WERI-Rb-1 (cell line): ENCODE measurements around the gene TANC1.

Source experiments
- DNase-seq: peaks from one replicate; pipeline ENCODE4 v3.0.0-alpha.2; 2020
- H3K27ac ChIP-seq: fragments of 250-450 bp; sonication (Bioruptor Pico); 2 replicates; pipeline ENCODE4 v1.5.1; 2020; ENCODE audit warnings: mild to moderate bottlenecking, moderate library complexity
- H3K27me3 ChIP-seq: fragments of 250-450 bp; sonication (Bioruptor Pico); 2 replicates; pipeline ENCODE4 v1.5.1; 2021; ENCODE audit warnings: mild to moderate bottlenecking, low read depth, moderate library complexity; ENCODE audit not compliant: insufficient read depth, severe bottlenecking
- H3K36me3 ChIP-seq: fragments of 250-450 bp; sonication (Bioruptor Pico); 2 replicates; pipeline ENCODE4 v1.5.1; 2020; ENCODE audit warnings: mild to moderate bottlenecking, moderate library complexity
- H3K4me3 ChIP-seq: 2 replicates; pipeline ENCODE4 v1.5.1; 2011; ENCODE audit warnings: low read depth, mild to moderate bottlenecking, control low read depth, low read length
- H3K9me3 ChIP-seq: fragments of 250-450 bp; sonication (Bioruptor Pico); 2 replicates; pipeline ENCODE4 v1.5.1; 2021; ENCODE audit warnings: mild to moderate bottlenecking, moderate library complexity; ENCODE audit not compliant: severe bottlenecking
- TF ChIP-seq, protein P1 (sequence below): IDR thresholded peaks from 2 replicates; pipeline ENCODE4 v1.5.1; 2011; ENCODE audit warnings: low read depth, mild to moderate bottlenecking, control low read depth, inconsistent platforms, low read length

Gene TANC1

DNA sequence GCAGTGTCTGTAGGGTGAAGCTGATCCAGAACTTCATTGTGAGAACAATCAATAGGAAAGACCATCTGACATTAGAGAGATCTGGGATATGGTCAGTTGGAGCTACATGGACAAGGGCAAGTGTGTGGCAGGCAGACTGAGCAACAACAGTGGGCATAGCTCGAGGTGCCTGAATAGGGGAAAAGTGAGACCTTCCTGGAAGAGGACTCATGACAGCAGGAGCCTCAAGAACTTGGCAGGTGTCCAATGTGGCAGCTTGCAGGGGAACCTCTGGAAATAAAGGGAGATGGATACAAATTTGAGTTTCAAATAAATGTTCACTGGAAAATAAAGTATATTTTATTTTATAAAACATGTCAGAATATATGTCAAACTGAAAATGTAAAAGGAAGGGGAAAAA lies 117.9 kb downstream of the TANC1 start:
- DNase-seq: no peak

DNA sequence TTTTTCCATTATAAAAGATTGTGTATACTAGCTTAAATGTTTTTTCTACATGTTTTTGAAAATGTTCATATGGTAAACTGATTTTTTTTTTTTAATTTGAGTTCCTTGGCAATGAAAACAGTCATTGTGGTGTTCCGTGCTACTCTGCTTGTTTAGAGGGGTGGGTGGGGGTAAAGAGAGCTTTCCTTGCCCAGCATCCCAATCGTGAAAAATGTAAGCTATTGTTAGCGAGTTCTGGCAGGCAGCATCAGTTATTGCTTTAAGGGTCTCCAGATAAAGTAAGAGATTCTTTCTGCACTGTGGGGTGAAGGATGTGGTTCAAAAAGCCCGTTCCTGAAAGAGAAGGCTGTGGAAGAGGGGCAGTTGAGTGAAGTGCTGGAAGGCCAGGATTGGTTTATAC lies 118.4 kb downstream of the TANC1 start:
- no peak overlapping the region for H3K4me3 ChIP-seq
- H3K27ac ChIP-seq: no peak overlapping the region
- H3K9me3 ChIP-seq: no peaks in the 10 kb centered on the region
- H3K27me3 ChIP-seq: no peaks in the 10 kb centered on the region
- TF ChIP-seq, protein P1, sequence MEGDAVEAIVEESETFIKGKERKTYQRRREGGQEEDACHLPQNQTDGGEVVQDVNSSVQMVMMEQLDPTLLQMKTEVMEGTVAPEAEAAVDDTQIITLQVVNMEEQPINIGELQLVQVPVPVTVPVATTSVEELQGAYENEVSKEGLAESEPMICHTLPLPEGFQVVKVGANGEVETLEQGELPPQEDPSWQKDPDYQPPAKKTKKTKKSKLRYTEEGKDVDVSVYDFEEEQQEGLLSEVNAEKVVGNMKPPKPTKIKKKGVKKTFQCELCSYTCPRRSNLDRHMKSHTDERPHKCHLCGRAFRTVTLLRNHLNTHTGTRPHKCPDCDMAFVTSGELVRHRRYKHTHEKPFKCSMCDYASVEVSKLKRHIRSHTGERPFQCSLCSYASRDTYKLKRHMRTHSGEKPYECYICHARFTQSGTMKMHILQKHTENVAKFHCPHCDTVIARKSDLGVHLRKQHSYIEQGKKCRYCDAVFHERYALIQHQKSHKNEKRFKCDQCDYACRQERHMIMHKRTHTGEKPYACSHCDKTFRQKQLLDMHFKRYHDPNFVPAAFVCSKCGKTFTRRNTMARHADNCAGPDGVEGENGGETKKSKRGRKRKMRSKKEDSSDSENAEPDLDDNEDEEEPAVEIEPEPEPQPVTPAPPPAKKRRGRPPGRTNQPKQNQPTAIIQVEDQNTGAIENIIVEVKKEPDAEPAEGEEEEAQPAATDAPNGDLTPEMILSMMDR: no peak
- DNase-seq: no peak
- H3K36me3 ChIP-seq: no peaks in the 10 kb centered on the region; the same call in 1 of the 2 replicates

More for the DNA sequence above, 117.9 kb downstream of the TANC1 start:
- TF ChIP-seq, protein P1: no peak
- H3K27ac ChIP-seq: no peak overlapping the region
- H3K27me3 ChIP-seq: no peaks in the 10 kb centered on the region
- H3K9me3 ChIP-seq: no peaks in the 10 kb centered on the region
- H3K4me3 ChIP-seq: no peak overlapping the region
- no peaks in the 10 kb centered on the region; the same call in 1 of the 2 replicates for H3K36me3 ChIP-seq

DNA sequence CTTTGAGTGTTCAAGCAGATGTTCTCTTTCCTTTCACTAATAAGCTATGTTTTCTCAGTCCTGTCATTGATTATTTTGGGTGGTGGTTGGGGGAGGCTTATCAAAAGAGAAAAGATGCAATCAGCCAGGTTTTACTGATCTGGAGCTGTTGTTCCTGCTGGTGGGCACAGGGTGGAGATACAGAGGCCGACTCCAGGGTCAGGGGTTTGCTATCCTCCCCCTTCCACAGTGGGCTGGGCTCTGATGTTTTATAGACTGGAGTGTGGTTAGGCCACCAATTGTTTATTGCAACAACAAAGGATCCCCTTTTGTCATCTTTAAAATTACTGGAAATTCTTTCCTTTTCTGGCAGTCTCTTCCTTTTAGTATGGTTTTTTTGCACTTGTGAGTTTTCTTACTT lies 120.5 kb downstream of the TANC1 start:
- Histone ChIP-seq H3K27ac (no peak overlapping the region), H3K4me3 (no peak overlapping the region), H3K36me3 (no peaks in the 10 kb centered on the region; the same call in 1 of the 2 replicates), H3K27me3 (no peaks in the 10 kb centered on the region), H3K9me3 (no peaks in the 10 kb centered on the region)
- TF ChIP-seq, protein P1: peak; percentile 29; the same call in 1 of the 2 replicates
- DNase-seq: no peak

DNA sequence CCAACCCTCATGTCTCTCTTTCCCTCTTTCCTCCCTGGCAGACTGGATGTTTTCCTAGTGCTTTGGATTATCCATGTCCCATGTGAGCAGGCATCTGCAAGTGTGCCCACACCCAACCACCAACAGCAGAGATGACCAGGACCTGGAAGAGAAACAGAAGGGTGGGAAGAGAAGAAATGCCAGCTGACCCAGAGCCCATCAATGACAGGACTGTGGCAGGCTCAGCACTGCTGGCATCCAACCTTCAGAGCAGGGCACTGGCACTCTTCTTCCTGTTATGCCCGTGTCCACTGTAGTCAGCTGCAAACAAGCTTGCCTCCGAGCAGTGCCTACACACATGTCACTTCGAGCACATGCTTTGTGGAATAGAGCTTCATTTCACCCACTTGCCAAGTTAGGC lies 121.1 kb downstream of the TANC1 start:
- no peaks in the 10 kb centered on the region for H3K27me3 ChIP-seq
- no peaks in the 10 kb centered on the region for H3K9me3 ChIP-seq
- TF ChIP-seq, protein P1: no peak
- H3K36me3 ChIP-seq: no peaks in the 10 kb centered on the region; the same call in 1 of the 2 replicates
- no peak overlapping the region for H3K4me3 ChIP-seq
- no peak overlapping the region for H3K27ac ChIP-seq
- no peak for DNase-seq

DNA sequence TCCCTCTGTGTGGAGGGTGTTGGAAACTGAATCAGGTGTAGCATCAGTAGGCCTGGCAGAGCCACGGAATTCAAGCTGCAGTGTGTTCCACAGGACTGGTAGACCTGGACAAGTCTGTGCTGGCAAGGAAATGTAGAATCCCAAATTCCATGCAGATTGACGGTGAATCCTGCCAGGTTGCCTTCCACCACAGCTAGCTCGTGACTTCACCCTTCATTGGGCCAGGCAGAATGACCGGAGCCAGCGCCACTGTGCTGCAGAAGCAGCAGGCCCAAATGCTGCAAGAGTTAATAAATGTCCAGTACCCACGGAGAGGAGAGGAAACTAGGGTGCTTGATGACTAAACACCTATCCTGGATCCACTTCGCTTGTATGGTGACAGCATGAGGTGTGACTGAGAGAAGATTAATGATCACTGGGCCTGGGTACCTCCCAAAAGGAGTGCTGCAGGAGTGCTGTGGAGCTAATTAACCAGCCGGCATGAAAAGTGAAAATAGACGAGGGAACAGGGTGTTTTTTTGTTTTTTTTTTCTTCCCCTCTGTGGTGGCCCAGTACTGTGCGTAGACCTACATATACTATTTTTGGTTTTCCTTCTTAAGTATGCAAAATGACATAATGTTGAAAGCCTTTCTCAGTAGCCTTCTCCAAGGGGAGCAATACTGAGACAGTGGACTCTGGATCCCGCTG lies 122.2 kb downstream of the TANC1 start:
- no peak for DNase-seq
- Histone ChIP-seq H3K27me3 (no peaks in the 10 kb centered on the region), H3K4me3 (no peak overlapping the region), H3K36me3 (no peaks in the 10 kb centered on the region; the same call in 1 of the 2 replicates), H3K27ac (no peak overlapping the region), H3K9me3 (no peaks in the 10 kb centered on the region)
- TF ChIP-seq, protein P1: no peak

DNA sequence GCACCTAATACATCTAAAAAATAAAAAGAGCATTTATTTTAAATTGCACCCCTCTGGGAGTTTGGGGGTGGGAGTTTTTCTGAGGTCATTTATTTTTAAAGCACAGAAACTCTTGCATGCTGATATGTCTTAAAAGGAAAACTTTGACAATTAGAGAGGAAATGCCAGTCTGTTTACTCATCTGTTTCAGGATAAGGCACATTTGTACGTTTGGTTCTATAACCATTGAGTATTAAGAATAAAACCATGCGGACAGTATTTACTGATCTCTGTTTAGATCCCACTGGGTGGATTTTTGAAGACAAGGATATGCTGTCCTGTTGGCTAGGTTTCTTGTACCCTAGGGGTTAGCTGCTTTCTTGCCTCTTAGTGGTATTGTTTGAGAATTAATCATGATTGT lies 122.9 kb downstream of the TANC1 start:
- TF ChIP-seq, protein P1: no peak
- DNase-seq: no peak
- H3K27me3 ChIP-seq: no peaks in the 10 kb centered on the region
- no peak overlapping the region for H3K27ac ChIP-seq
- no peaks in the 10 kb centered on the region; the same call in 1 of the 2 replicates for H3K36me3 ChIP-seq
- H3K4me3 ChIP-seq: no peak overlapping the region
- H3K9me3 ChIP-seq: peaks cover 1% of the 10 kb centered on the region
